Stimulated activated CD4-positive, alpha-beta T cell treated with anti-CD3 and anti-CD28 coated beads, Interleukin-1b, Interleukin-23, amount 100 ng/mL, for 4 hours (primary cell): ENCODE data around the gene CRACR2B.
A peak's percentile ranks its signal among the peaks of the same experiment; 100 is the strongest.

Experiments used
- DNase-seq, 2 donors: peaks; one replicate each; pipeline ENCODE4 v3.0.0-alpha.2; 2020; ENCODE audit warnings: low read depth in 2 of 2

Gene CRACR2B

GRCh38 chr11:838441-839279 lies 10.9 kb downstream of the CRACR2B start:
- DNase-seq, result no peak

- DNase-seq, result no peak
Observed at GRCh38 chr11:839280-839623, 11.5 kb downstream of the CRACR2B start.

- DNase-seq, result no peak
Observed at GRCh38 chr11:839875-840617, 12.3 kb downstream of the CRACR2B start.

- no peak for DNase-seq
Observed at GRCh38 chr11:841981-842369, 14.3 kb downstream of the CRACR2B start.

GRCh38 chr11:842370-843002 lies 14.8 kb downstream of the CRACR2B start, which contains the start of the genes POLR2L and TSPAN4:
POLR2L (minus strand) TSS chr11:842529; CDS start chr11:842508, 21 bp downstream.
TSPAN4 (plus strand) TSS chr11:842852; CDS start chr11:850305, 7,453 bp downstream.
- DNase-seq, result peak; percentile 82 to 89

GRCh38 chr11:843086-843734 lies 15.5 kb downstream of the CRACR2B start:
- no peak for DNase-seq

- DNase-seq, result no peak
Observed at GRCh38 chr11:843818-844692, 16.3 kb downstream of the CRACR2B start.

GRCh38 chr11:844693-845644 lies 17.2 kb downstream of the CRACR2B start:
- no peak for DNase-seq

GRCh38 chr11:845872-846495 lies 18.3 kb downstream of the CRACR2B start:
- DNase-seq, result no peak

- DNase-seq, result no peak
Observed at GRCh38 chr11:846496-847098, 18.9 kb downstream of the CRACR2B start.

GRCh38 chr11:847876-848275 lies 20.2 kb downstream of the CRACR2B start:
- no peak for DNase-seq

GRCh38 chr11:848380-848931 lies 20.7 kb downstream of the CRACR2B start:
- DNase-seq, result peak; percentile 55 to 58

GRCh38 chr11:849104-849824 lies 21.5 kb downstream of the CRACR2B start:
- peak in 1 of 2 donors; percentile 51 for DNase-seq

- no peak for DNase-seq
Observed at GRCh38 chr11:849951-850774, 22.4 kb downstream of the CRACR2B start.

- no peak for DNase-seq
Observed at GRCh38 chr11:850775-851763, 23.4 kb downstream of the CRACR2B start.

- no peak for DNase-seq
Observed at GRCh38 chr11:852762-853161, 25.0 kb downstream of the CRACR2B start.
